Neural cell (in vitro differentiated cells): ENCODE measurements around the gene SURF2. TPM values are rescaled to one million over a fixed set of nuclear protein-coding genes. Genes with fewer than 3 reads are reported as not detected.

Experiments
- H2AFZ ChIP-seq: fragments of 200-600, 300-800 bp; sonication (generic), shearing (Covaris generic); 2 replicates; pipeline ENCODE4 v1.6.0; 2014; ENCODE audit warnings: low read depth, mild to moderate bottlenecking, antibody characterized with exemption, low read length, moderate library complexity
- H3F3A ChIP-seq: fragments of 200-600 bp; shearing (Covaris generic); 2 replicates; pipeline ENCODE4 v1.6.1; 2016; ENCODE audit warnings: mild to moderate bottlenecking, moderate library complexity, mixed read lengths, antibody characterized with exemption, low read length; ENCODE audit not compliant: insufficient read depth, poor library complexity, severe bottlenecking
- H3K27ac ChIP-seq: fragments of 200-600, 300-800 bp; sonication (generic), shearing (Covaris generic); 2 replicates; pipeline ENCODE4 v1.5.1; 2014; ENCODE audit warnings: mild to moderate bottlenecking, low read length, moderate library complexity
- H3K27me3 ChIP-seq: fragments of 300-800, 200-600 bp; sonication (generic), shearing (Covaris generic); 2 replicates; pipeline ENCODE4 v1.6.0; 2014; ENCODE audit warnings: mild to moderate bottlenecking, low read depth, low read length, moderate library complexity; ENCODE audit not compliant: insufficient read depth
- H3K36me3 ChIP-seq: fragments of 300-800, 200-600 bp; sonication (generic), shearing (Covaris generic); 2 replicates; pipeline ENCODE4 v1.5.1; 2014; ENCODE audit warnings: mild to moderate bottlenecking, antibody characterized with exemption, low read length, moderate library complexity; ENCODE audit not compliant: insufficient read depth
- H3K4me2 ChIP-seq: fragments of 300-800, 200-600 bp; sonication (generic), shearing (Covaris generic); 2 replicates; pipeline ENCODE4 v1.6.0; 2014; ENCODE audit warnings: mild to moderate bottlenecking, low read length
- H3K4me3 ChIP-seq: fragments of 300-800, 200-600 bp; sonication (generic), shearing (Covaris generic); 2 replicates; pipeline ENCODE4 v1.5.1; 2014; ENCODE audit warnings: mild to moderate bottlenecking, low read length, moderate library complexity
- H3K79me2 ChIP-seq: fragments of 200-600 bp; shearing (Covaris generic); replicated peaks from 2 replicates; pipeline ENCODE4 v1.6.0; 2014; ENCODE audit warnings: mild to moderate bottlenecking, low read length, moderate library complexity; ENCODE audit not compliant: insufficient read depth
- H3K9ac ChIP-seq: fragments of 300-800, 200-600 bp; sonication (generic), shearing (Covaris generic); 2 replicates; pipeline ENCODE4 v1.6.1; 2016; ENCODE audit warnings: mild to moderate bottlenecking, low read length, mixed read lengths
- H3K9me2 ChIP-seq: fragments of 200-600 bp; shearing (Covaris generic); 2 replicates; pipeline ENCODE4 v1.6.1; 2016; ENCODE audit warnings: mild to moderate bottlenecking, low read length, mixed read lengths; ENCODE audit not compliant: insufficient read depth
- H3K9me3 ChIP-seq: fragments of 200-600, 300-800 bp; sonication (generic), shearing (Covaris generic); 2 replicates; pipeline ENCODE4 v1.6.1; 2016; ENCODE audit warnings: mild to moderate bottlenecking, mixed run types, low read length, moderate library complexity, mixed read lengths
- H4K20me1 ChIP-seq: fragments of 200-600 bp; shearing (Covaris generic); 2 replicates; pipeline ENCODE4 v1.6.1; 2016; ENCODE audit warnings: mild to moderate bottlenecking, mixed run types; ENCODE audit not compliant: insufficient read depth
- EP300 ChIP-seq: fragments of 450-650 bp; conservative IDR thresholded peaks from 2 replicates; pipeline ENCODE4 v1.6.1; 2014; ENCODE audit warnings: antibody characterized with exemption, mild to moderate bottlenecking, moderate library complexity; ENCODE audit not compliant: poor library complexity, severe bottlenecking
- EZH2 ChIP-seq: fragments of 200-600, 300-800 bp; shearing (Covaris generic), sonication (generic); IDR thresholded peaks from 2 replicates; pipeline ENCODE4 v1.6.1; 2014; ENCODE audit warnings: antibody characterized with exemption, low read length, borderline replicate concordance, mild to moderate bottlenecking; ENCODE audit not compliant: insufficient read depth, poor library complexity, severe bottlenecking
- MXI1 ChIP-seq: fragments of 450-650 bp; conservative IDR thresholded peaks from 2 replicates; pipeline ENCODE4 v1.6.1; 2014; ENCODE audit warnings: antibody characterized with exemption, mild to moderate bottlenecking; ENCODE audit not compliant: poor library complexity, severe bottlenecking
- POLR2AphosphoS5 ChIP-seq: IDR thresholded peaks from 2 replicates; pipeline ENCODE4 v1.6.1; 2012
- RAD21 ChIP-seq: fragments of 450-650 bp; conservative IDR thresholded peaks from 2 replicates; pipeline ENCODE4 v1.6.1; 2014; ENCODE audit warnings: antibody characterized with exemption, mild to moderate bottlenecking, moderate library complexity
- SMC3 ChIP-seq: fragments of 450-650 bp; conservative IDR thresholded peaks from 2 replicates; pipeline ENCODE4 v1.6.1; 2014; ENCODE audit warnings: antibody characterized with exemption, mild to moderate bottlenecking, moderate library complexity; ENCODE audit not compliant: poor library complexity
- TAF1 ChIP-seq: IDR thresholded peaks from 2 replicates; pipeline ENCODE4 v1.6.1; 2012; ENCODE audit warnings: low read depth
- polyA plus RNA-seq: library from polyadenylated mRNA; depleted of rRNA; stranded (reverse); fragments of >200 nt; gene quantifications from 2 replicates; pipeline ENCODE4 v1.2.3, GENCODE V29; 2014
- TF ChIP-seq, protein P1 (sequence below): IDR thresholded peaks from 2 replicates; pipeline ENCODE4 v1.6.1; 2012; ENCODE audit warnings: borderline replicate concordance
- TF ChIP-seq, protein P2 (sequence below): fragments of 450-650 bp; IDR thresholded peaks from 2 replicates; pipeline ENCODE4 v1.5.1; 2014; ENCODE audit warnings: antibody characterized with exemption, mild to moderate bottlenecking, moderate library complexity; ENCODE audit not compliant: poor library complexity, severe bottlenecking

Gene SURF2
- polyA plus RNA-seq, 1 donor from 2014 or later = 36.4 TPM

DNA sequence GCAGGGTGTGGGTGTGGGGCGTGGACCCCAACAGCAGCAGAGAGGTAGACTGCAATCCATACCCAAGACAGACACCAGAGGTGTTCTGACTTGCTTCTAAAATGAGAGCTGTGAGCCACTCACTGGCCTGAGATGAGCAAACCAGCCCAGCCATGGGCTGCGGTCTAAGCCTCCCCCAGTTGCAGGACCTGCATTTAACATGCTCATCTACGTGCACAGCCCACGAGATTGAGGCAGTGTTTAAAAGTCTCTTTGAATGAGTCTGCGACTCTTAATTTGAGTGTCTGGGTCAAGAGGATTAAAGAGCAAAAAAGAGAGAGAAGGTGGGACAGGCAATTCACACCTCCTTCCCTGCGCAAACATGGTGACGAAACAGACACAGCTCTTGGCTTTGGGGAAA lies 13.6 kb downstream of the SURF2 start:
- Histone ChIP-seq H3K4me2 (no peak overlapping the region), H3F3A (no peaks in the 10 kb centered on the region), H4K20me1 (no peaks in the 10 kb centered on the region), H3K79me2 (peaks cover 44% of the 10 kb centered on the region), H2AFZ (no peak overlapping the region), H3K36me3 (no peaks in the 10 kb centered on the region), H3K27ac (no peak overlapping the region), H3K9me2 (no peaks in the 10 kb centered on the region), H3K9me3 (no peaks in the 10 kb centered on the region), H3K9ac (no peak overlapping the region), H3K4me3 (no peak overlapping the region), H3K27me3 (no peaks in the 10 kb centered on the region)
- TF ChIP-seq RAD21 (no peak), MXI1 (no peak), EZH2 (no peak), POLR2AphosphoS5 (no peak), EP300 (no peak), SMC3 (no peak), TAF1 (no peak)
- TF ChIP-seq, protein P1, sequence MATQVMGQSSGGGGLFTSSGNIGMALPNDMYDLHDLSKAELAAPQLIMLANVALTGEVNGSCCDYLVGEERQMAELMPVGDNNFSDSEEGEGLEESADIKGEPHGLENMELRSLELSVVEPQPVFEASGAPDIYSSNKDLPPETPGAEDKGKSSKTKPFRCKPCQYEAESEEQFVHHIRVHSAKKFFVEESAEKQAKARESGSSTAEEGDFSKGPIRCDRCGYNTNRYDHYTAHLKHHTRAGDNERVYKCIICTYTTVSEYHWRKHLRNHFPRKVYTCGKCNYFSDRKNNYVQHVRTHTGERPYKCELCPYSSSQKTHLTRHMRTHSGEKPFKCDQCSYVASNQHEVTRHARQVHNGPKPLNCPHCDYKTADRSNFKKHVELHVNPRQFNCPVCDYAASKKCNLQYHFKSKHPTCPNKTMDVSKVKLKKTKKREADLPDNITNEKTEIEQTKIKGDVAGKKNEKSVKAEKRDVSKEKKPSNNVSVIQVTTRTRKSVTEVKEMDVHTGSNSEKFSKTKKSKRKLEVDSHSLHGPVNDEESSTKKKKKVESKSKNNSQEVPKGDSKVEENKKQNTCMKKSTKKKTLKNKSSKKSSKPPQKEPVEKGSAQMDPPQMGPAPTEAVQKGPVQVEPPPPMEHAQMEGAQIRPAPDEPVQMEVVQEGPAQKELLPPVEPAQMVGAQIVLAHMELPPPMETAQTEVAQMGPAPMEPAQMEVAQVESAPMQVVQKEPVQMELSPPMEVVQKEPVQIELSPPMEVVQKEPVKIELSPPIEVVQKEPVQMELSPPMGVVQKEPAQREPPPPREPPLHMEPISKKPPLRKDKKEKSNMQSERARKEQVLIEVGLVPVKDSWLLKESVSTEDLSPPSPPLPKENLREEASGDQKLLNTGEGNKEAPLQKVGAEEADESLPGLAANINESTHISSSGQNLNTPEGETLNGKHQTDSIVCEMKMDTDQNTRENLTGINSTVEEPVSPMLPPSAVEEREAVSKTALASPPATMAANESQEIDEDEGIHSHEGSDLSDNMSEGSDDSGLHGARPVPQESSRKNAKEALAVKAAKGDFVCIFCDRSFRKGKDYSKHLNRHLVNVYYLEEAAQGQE = no peak
- TF ChIP-seq, protein P2, sequence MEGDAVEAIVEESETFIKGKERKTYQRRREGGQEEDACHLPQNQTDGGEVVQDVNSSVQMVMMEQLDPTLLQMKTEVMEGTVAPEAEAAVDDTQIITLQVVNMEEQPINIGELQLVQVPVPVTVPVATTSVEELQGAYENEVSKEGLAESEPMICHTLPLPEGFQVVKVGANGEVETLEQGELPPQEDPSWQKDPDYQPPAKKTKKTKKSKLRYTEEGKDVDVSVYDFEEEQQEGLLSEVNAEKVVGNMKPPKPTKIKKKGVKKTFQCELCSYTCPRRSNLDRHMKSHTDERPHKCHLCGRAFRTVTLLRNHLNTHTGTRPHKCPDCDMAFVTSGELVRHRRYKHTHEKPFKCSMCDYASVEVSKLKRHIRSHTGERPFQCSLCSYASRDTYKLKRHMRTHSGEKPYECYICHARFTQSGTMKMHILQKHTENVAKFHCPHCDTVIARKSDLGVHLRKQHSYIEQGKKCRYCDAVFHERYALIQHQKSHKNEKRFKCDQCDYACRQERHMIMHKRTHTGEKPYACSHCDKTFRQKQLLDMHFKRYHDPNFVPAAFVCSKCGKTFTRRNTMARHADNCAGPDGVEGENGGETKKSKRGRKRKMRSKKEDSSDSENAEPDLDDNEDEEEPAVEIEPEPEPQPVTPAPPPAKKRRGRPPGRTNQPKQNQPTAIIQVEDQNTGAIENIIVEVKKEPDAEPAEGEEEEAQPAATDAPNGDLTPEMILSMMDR = no peak

DNA sequence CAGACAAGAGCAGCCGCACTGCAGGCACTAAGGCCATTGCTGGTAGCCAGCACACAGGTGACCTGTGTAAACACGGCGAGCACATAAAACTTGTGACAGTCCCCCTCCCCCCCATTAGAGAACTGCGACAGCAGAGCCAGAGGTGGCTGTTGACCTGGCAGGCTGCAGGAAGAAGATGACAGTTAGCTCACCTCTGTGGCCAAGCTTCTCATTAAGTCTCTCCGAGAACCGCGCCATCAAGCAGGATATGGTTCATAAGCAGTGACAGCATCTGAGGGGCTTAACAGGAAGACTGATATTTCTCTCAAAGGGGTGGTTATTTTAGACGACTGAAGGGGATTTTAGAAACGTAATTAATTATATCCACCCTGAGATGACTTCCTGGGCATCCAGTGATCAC lies 14.3 kb downstream of the SURF2 start:
- H3K36me3 ChIP-seq = no peaks in the 10 kb centered on the region
- peaks cover 49% of the 10 kb centered on the region for H3K79me2 ChIP-seq
- no peak overlapping the region for H3K27ac ChIP-seq
- H3K27me3 ChIP-seq = no peaks in the 10 kb centered on the region
- no peaks in the 10 kb centered on the region for H3K9me3 ChIP-seq
- no peak overlapping the region for H3K9ac ChIP-seq
- H2AFZ ChIP-seq = no peak overlapping the region
- H3K4me3 ChIP-seq = no peak overlapping the region
- no peak overlapping the region for H3K4me2 ChIP-seq
- no peaks in the 10 kb centered on the region for H4K20me1 ChIP-seq
- TF ChIP-seq EZH2 = no peak
- TF ChIP-seq POLR2AphosphoS5 = no peak
- TF ChIP-seq TAF1 = no peak
- TF ChIP-seq, protein P1 = no peak
- TF ChIP-seq SMC3 = no peak
- TF ChIP-seq, protein P2 = no peak
- TF ChIP-seq MXI1 = no peak
- TF ChIP-seq EP300 = no peak
- no peak for TF ChIP-seq RAD21
- no peaks in the 10 kb centered on the region for H3K9me2 ChIP-seq
- H3F3A ChIP-seq = no peaks in the 10 kb centered on the region
